Measurements from ENCODE around the gene FGFBP2.

The FGFBP2 gene

DNA sequence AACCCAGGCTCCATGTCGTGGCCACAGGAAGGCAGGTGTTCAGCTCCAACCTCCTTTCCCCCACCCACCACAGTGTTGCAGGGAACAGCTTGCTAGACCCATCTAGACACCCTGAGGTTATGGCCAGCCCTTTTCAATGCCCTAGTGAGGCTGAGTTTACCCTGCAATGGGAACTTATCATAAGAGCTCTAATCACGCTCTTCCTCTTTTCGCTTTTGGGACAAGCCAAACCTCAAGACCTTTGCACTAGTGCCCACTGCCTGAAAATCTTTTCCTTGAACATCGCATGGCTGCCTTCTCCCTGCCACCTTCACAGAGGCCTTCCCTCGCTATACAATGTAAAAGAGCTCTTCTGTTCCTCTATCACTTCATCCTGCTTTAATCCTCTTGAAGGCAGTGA lies 2.4 kb upstream of the FGFBP2 start:
- DNase-seq, result no peak

DNA sequence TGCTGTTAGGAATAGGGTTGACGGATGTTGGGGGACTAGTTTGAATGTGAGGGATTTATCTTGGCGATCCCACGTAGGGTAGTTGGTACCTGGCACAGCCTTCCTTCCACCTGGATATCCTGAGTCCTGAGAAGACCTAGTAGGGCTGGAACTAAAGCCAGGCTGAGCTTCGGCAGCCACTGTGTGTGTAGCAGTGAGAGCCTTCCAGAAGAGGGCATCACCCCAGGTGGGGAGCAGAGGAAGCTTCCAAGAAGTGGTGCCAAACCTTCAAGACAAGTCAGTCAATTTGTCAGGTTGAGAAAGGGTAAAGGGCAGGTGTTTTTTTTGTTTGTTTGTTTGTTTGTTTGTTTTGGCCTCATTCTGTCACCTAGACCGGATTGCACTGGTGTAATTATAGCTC lies 1.2 kb upstream of the FGFBP2 start:
- no peak for DNase-seq

DNA sequence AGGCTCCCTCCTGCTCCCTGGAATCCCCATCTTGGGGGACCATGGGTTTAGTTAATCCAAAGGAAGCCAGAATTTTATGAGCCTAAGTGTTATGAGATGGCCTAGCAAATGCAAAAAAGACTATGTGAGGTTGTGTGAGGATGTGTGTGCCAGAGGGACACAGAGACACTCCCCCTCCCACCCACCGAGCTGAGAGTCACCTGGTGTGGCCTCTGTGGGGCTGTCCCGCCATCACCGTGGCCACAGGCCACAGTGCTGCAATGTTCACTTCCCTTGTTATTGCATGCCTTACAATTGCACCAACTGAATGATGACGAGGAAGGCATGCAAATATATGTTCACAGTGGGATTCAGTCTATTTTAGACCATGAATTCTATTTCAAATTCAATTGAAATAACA lies 601 bp upstream of the FGFBP2 start:
- no peak for DNase-seq

DNA sequence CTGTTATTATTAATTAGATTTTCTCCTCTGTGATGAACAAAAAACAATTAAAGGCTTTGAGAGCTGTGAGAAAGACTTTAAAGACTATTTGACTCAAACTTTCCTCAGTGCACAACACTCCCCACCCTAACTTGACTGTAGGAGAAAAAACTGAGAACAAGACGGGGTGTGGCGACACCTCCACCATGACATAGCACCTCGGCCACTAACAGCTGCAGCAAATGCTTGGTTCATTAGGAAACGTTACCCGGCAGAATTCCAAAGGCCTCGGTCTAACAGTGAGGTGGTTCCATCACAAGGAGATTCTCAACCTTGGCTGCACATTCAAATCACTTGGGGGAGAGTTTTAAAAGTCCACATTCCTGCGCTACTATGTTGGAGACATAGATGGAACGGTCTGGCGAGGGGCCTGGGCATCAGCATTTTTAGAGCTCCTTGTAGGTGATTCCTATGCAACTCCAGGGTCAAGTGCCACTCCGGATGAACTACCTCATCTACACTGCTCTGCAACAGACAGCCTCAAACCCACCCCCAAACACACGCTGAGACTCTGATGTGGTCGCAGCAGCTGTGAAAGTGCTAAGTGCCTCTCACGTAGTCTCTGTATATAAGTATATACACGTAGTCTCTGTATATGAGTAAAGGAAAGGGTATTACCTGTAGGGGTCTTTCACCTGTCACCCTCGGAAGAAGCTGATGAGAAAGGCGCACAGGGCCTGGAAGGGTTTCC lies 1.0 kb downstream of the FGFBP2 start:
- DNase-seq, result no peak

DNA sequence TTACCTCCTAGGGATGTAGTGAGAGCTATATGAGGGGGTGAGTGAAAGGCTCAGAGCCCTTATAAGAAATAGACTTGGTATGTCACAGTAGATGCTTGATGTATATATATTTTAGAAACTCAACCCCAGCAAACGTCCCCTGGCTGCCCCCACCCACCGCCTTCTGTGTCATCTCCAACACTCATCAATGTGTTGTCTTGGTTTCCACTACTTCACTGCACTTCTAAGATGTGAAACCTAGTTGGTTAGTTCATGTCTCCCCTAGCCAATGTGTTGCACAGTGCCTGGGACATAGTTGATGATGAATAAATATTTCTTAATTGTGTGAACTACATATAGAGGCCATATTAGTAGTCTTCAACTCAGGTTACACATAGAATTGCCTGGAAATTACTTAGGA lies 4.4 kb downstream of the FGFBP2 start:
- no peak for DNase-seq

DNA sequence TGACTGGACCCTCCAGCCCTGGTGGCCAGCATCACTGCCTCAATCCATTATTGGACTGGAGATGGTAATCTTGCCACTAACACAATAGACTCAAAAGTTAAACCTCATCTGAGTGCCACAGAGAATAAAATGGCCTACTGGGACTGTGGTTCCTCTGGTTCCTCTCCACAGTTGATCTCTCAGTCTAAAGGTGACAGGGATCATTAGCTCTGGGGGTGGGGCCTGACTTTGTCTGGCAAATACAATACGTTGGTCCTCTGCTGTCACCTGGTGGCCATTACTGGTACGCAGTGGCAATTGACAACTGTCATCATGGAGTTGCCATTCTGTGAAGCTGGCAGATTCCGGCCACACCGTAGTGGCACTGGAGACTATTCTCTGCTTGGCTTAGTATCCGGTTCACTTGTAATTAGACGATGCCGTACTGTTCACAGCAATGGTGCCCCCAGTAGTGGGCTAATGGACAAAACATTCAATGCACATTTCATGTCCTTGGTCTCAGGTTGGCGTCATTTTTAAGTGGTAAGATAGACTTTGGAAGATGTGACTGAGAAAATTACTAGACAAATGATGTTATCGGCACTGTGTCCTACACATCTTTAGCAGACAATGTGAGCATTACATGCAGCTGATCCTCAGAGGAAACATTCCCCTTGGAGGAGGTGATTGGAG lies 6.7 kb downstream of the FGFBP2 start:
- no peak for DNase-seq

DNA sequence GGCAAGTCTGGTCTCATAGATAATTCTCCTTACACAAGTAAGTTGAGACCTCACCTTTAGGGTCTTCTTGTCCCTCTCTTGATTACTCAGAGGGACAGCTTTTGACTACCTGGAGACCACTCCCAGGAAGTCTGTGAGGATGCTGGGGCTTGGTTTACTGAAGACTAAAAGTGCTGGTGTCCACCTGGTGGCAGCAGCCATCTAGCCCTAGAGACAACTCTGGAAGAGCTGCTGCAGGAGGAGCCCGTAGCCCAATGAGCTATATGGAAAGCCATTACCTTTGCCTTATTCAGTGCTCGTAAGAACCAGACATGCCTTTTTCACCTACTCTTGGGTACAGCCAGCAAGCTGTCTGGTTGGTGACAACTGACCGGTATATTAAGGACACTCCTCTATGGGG lies 7.3 kb downstream of the FGFBP2 start:
- no peak for DNase-seq

DNA sequence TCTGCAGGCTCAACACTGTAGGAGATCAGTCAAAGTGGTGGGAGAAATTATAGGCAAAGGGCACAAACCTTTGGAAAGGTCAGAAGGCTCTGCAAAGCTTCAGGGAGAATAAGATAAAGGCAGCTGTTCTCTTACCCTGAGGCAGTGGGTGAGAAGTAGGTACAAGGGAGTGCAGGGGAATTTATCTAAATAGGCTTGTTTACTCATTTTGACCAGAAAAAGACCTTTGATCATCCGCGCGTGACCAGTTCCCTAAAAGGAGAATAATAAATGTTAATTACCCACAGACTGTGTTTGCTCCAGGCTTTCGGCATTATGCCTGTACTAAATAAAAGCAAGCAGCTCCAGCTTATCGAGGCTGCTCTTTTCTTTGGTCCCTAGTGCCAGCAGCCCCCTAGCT lies 9.3 kb downstream of the FGFBP2 start:
- DNase-seq, result no peak

DNA sequence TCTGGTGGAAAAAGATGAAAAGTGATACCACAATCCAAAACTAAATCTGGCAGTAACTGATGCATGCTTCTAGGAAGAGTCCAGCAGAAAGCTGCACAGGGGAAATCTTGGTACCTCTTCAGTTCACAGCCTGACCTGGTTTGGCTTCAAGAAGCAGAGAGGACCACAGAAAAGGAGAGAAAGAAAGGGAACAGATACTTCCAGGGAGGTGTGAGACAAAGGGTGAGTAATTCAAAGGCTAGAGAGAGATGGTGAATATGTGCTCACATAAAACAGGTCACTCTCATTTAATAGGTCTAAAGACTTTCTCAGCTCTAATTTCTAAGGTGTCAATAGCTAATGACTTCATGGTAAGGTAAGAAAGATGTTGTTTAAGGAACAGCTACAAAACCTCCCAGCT lies 11.2 kb downstream of the FGFBP2 start:
- no peak for DNase-seq

DNA sequence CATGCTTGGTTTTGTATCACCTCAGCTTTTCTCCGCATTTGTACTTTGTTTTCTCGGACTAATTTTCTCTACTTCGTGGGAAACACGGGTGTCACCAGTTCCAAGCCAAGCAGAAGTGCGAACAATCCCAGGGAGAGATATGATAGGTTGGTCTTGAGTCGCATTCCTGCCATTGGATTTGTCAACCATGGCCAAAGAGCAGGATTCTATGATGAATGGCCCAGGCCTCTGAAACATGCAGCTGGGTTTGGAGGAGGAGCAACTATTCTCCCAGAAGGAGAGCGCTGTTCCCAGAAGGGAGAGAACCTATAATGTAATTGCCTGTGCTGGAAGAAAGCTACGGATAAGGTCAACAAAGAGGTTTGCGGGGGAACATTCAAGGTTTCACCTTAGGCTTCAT lies 14.1 kb downstream of the FGFBP2 start:
- no peak for DNase-seq

DNA sequence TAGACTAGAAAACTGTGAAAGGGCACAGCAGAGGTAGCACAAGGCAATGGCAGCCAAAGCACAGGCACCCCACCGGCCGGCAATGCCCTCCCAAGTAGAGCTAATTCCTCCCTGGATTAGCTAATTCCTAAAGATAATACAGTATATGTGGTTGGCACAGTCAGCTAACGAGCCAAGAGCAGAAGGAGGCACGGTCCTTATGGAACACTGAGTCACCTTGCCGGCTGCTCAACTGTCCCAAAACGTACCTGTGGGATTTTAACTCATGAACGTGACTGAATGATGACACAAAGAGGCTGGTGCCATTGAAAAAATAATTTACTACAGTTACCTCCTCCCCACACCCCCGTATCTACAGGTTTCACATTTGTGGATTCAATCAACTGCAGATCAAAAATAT lies 15.3 kb downstream of the FGFBP2 start:
- DNase-seq, result no peak

DNA sequence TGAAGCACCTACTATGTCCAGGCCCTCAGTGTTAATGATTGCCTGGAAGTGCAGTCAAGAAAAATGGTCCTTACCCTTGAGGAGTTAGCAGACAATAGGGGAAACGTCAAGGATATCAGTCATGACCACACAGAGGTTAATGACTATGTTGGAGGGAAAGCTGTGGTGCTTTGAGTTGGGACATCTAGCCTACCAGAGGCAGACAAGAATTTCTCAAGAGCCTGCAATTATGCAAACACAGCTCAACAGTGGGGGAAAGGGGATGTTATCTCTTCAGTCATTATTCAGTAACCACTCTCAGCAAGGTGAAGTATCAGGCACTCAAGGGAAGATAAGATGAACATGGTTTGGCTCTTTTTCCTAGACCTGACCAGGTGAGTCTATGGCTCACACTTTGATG lies 17.5 kb downstream of the FGFBP2 start:
- no peak for DNase-seq

DNA sequence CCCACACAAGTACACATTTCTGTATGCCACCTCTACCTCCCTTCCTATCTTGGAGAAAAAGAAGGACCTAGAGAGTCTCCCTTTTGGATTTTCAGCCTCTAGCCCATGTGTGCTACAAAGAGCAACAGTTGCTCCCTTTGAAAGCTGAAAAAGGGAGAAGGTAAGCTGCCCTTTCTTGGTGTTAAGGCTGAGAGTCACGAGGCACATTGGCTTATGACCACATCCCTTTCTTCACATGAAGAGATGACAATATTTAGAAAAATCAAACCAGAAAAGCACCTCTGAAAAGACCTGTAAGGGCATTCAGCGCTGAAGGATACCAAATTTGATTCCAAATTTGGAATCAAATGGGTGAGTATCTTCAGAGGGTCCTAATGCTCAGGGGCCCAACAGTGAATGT lies 18.1 kb downstream of the FGFBP2 start:
- DNase-seq, result no peak

DNA sequence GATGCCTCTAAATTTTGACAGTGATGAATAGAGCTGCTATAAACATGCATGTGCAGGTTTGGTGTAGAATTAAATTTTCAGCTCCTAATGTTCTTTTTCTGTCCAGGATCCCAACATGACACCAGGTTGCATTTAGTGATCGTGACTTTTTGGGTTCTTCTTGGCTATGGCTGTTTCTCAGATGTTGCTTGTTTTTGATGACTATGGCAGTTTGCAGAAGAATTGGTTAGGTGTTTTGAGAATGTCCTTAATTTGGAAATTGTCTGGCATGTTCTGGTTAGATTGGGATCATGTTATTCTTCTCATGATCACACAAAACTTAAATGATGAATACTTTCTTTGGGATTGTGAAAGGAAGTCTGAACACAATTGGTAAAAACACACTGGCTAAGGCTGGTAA lies 20.7 kb downstream of the FGFBP2 start:
- DNase-seq, result no peak

DNA sequence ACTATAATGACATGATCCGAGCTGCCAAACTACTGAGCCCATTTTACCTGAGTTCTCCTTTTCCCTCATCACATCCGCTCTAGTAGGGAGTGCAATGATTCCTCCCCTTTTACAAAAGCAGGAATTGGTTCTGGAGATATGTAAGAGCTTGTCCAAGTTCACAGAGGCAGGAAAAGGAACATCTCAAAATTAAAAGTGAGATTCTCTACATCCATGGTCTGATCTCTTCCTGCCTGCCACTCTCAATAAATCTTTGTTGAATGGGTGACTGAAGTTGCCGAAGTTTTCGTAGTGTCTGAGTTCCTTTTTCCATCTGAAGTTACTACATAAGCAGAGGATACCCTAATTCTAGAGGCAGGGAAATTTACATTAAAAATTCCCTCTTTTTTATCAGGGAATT lies 24.3 kb downstream of the FGFBP2 start, which contains the start of gene FGFBP1:
FGFBP1 (minus strand) TSS at position 101 of the 400 bp plus-strand sequence. CDS start 2,108 bp downstream, outside the sequence.
- DNase-seq, result no peak

DNA sequence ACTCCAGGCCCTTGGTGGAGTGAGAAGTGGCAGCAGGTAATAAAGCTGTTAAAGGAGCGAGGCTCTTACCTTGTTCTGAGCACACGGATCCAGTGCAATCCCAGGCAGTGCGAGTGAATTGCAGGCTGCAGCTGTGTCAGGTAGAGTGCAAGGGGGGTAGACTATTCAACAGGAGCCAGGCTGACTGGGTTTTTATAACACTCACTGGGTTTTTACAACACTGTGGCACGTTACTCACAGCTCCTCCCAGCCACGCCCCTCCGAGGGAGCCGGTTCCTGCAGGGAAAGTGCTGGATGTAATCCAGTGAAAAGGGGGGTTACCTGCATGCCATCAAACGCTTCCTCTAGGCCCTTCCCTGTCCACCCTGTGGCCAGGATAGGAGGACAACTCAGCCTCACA lies 24.8 kb downstream of the FGFBP2 start:
- no peak for DNase-seq

DNA sequence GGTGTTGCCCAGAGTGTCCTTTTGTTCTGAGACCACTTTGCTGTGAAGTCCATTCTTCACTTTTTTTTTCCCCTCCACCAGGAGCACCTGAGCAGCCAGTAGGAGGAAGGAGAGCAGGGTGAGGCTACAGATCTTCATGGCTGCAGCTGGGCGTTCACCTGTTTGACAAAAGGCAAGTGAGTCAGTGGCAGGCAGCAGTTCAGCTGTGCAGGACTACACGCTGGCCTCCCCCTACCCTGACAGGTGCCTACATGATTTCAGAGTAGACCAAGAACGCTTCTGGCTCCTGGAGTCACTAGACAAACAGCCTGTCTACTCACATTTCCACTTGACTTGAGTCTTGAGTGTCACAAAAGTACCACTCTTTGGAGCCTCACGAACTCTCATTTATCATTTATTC lies 26.5 kb downstream of the FGFBP2 start:
- no peak for DNase-seq

DNA sequence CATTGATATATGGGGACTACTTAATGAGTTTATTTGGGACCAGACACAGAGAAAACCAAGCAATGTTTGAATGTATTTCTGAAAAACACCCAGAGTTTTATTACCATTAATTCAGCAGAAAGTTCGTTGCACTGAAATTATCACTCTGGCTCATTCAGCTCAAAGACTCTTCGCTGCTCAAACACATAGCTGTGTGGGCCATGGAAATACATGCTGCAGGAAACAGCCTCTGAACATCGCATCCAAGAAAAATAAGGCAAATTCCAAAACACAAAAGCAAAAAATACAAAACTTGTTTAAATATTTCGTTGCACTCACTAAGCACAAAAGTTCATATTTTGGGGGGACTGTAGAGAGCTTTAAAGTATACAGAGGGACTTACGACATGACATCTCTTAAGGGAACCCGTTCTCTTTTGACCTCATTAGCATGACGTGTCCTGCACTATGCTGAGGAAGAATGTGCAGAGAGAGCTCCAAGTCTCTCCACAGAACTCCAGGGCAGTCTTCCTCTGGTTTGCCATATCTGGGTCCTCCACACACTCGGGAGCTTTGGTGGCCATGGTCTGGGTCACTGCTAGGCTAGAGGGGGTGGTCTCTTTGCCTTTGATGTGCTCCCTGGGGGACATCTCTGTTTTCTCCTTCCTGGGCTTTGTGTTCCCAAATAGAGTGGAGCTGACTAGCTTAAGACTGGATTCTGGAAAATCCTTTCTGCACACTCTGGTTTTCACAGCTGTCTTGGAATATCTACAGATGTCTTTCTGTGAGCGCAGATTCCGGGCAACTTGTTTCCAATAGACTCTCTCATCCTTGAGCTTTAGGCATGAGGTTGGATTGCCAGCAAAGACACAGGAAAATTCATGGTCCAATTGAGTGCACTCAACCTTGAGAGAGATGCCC lies 27.2 kb downstream of the FGFBP2 start:
- no peak for DNase-seq

DNA sequence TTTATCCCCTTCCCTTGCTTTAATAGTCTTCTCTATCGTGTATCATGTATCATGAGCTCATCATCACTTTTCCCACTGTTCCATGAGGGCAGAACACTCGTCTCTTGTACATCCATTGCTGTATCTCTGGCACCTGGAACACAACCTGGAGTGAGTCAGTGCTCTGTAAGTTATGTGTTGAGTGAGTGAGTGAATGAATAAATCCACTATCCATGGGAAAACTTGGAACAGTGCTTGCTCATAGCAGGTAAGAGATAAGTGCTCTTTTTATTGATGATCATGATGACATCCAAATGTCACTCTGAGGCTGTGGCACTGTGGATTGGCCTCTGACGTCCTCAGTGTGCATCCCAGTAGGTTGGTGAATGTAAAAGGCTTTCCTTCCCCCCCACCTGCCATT lies 28.7 kb downstream of the FGFBP2 start:
- no peak for DNase-seq

DNA sequence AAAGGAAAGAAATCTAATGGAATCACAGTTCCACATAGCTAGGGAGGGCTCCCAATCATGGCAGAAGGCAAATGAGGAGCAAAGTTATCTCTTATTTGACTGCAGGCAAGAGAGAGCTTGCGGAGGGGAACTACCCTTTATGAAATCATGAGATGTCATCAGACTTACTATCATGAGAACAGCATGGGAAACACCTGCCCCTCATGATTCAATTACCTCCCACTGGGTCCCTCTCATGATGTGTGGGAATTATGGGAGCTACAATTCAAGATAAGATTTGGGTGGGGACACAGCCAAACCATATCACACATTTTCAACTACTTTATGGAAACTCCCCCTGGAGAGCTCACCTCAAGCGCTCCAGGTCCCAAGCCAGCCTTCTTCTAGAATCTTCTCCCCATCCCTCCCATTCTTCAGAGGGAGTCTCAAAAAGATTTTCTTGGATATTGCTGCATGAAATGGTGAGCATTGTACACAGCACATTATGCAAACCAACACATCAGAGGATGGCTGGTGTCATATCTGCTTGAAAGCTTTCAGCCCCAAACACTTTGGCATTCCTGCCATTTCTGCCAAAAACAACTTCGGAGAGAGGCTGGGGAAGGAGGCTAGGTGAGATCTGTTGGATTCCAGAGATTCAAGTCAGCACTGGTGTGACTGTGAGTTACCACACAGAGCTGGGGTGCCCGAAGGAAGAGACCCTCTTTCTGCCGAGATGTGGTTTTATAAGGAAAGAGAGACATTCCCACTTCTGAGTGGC lies 31.3 kb downstream of the FGFBP2 start:
- DNase-seq, result no peak

DNA sequence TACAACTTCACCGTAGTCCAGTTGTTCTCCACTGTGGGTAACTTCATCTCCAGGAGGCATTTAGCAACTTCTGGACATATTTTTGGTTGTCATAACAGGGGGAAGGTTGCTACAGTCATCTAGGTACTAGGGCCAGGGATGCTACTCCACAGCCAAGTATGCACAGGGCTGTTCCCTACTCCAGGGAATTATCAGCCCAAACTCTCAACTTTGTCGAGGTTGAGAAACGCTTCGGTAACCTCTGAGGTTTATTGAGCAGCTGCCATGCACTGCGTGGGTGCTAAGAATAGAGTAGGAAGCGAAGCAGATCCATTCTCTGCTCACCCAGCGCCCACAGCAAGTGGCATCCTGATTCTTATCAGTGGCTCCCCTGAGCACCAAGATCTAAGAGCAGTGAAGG lies 32.7 kb downstream of the FGFBP2 start:
- DNase-seq, result no peak

DNA sequence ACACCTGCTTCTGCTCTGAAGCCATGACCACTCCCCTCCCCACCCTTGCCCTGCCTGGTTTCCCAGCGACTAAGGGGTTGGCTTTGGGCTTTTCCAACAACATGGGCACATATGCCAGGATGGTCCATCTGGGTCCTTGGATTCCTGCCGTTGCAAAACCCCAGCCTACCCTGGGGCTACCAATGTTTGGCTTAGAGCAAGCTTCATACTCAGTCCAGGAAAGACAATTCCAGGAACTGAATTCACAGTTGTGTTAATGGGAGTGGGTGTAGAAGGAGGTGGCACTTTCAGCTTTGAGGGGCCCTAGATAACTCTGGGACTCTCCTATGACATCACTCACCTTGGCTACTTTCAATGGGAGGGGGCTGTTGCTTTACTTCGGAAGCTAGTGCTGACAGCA lies 33.4 kb downstream of the FGFBP2 start:
- DNase-seq, result no peak

DNA sequence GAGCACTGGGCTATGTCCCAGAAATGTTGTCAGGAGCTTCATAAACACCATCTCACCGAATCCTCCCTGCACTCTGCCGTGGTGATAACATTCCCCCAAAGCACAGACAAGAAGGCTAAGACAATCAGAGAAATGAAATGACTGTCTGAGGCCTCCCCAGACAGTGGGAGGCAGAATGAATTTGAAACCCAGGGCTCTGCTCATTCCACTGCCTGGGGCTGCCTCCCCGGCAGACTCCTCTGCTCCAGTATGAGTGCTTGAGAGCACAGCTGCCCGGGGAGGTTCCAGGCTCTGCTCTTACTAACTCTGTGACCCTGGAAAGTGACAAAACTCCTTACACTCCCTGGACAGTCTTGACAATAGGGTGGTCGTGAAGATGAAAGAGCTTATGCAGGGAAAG lies 34.1 kb downstream of the FGFBP2 start:
- no peak for DNase-seq

Data from cortex of kidney (tissue), 1 donor.